ENCODE measurements around the gene ZNF175. TPM values are rescaled to one million over a fixed set of nuclear protein-coding genes. Genes with fewer than 3 reads are reported as not detected.

ZNF175 gene
- total and polyA plus RNA-seq, 9 of the 15 experiments (the other 6 are each of a cell fraction or from before 2014, with no cell fraction given), result 3.7 to 37.9 (median 14.0) TPM

DNA sequence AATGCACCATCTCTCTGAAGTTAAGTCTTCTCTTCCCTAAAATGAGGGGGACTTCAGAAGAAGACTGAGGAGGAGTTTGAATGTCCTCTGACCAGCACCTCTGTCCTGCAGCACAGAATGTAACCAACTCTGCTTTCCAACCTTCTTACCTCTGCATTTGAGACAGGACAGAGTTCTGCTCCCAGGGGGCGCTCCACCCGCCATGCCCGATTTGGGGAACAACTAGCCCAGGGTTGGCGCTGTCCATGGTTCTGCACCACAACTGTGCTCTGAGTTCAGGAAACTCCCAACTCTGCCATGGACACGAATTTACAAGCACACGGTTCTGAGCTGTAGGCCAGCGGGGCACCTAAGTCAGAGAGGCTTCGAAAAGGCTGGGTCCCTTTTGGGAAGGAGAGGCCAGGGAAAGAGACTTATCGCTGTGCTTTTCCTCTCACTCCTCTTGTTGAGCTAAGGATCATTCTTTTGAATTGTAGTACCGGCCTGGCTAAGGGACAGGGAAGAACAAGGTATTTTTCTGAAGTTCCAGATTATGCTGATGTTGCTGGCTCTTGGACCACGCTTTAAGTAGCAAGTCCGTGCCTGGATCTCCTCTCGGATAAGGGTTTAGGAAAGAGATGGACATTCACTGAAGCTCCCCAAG is 37.0 kb downstream of the ZNF175 start (continued):
- no peak for TF ChIP-seq THAP12 (CRISPR knock-in tag; IDR thresholded peaks at IDR 0.05)
- no peak for TF ChIP-seq ZZZ3 (IDR thresholded peaks at IDR 0.05)
- TF ChIP-seq CREB1 (IDR thresholded peaks at IDR 0.05), result no peak
- TF ChIP-seq CREB1 (CRISPR knock-in tag; IDR thresholded peaks at IDR 0.05), result peak; percentile 64
- TF ChIP-seq ZNF280B (CRISPR knock-in tag; IDR thresholded peaks at IDR 0.05), result no peak
- no peak for TF ChIP-seq CHD1 (IDR thresholded peaks at IDR 0.05; ENCODE audit: low read length)
- TF ChIP-seq, protein P1, sequence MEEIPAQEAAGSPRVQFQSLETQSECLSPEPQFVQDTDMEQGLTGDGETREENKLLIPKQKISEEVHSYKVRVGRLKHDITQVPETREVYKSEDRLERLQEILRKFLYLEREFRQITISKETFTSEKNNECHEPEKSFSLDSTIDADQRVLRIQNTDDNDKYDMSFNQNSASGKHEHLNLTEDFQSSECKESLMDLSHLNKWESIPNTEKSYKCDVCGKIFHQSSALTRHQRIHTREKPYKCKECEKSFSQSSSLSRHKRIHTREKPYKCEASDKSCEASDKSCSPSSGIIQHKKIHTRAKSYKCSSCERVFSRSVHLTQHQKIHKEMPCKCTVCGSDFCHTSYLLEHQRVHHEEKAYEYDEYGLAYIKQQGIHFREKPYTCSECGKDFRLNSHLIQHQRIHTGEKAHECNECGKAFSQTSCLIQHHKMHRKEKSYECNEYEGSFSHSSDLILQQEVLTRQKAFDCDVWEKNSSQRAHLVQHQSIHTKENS (CRISPR knock-in tag; IDR thresholded peaks at IDR 0.05), result no peak
- TF ChIP-seq, protein P2, sequence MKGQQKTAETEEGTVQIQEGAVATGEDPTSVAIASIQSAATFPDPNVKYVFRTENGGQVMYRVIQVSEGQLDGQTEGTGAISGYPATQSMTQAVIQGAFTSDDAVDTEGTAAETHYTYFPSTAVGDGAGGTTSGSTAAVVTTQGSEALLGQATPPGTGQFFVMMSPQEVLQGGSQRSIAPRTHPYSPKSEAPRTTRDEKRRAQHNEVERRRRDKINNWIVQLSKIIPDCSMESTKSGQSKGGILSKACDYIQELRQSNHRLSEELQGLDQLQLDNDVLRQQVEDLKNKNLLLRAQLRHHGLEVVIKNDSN (CRISPR knock-in tag; IDR thresholded peaks at IDR 0.05), result peak; percentile 40; the same call in 1 of the 2 replicates
- peak; percentile 72; the same call in 1 of the 2 replicates for TF ChIP-seq BCL6 (CRISPR knock-in tag; IDR thresholded peaks at IDR 0.05)
- peak; percentile 83 for TF ChIP-seq ZBTB43 (CRISPR knock-in tag; IDR thresholded peaks at IDR 0.05)
- no peak for TF ChIP-seq ZKSCAN3 (CRISPR knock-in tag; IDR thresholded peaks at IDR 0.05)
- no peak for TF ChIP-seq ILF3 (IDR thresholded peaks at IDR 0.05; ENCODE audit: borderline replicate concordance)
- peak; percentile 66; the same call in 1 of the 2 replicates for TF ChIP-seq NCOA6 (IDR thresholded peaks at IDR 0.05)
- no peak for TF ChIP-seq NFE2 (IDR thresholded peaks at IDR 0.05; ENCODE audit: low read depth)
- TF ChIP-seq MAFF (IDR thresholded peaks at IDR 0.05; ENCODE audit: low read length), result peak; percentile 4; the same call in 1 of the 2 replicates
- TF ChIP-seq SMARCE1 (IDR thresholded peaks at IDR 0.05), result no peak
- no peak for TF ChIP-seq EGR1 (conservative IDR thresholded peaks at IDR 0.05)
- no peak for TF ChIP-seq MTA2 (IDR thresholded peaks at IDR 0.05; ENCODE audit: low read depth)
- TF ChIP-seq BRD9 (IDR thresholded peaks at IDR 0.05; ENCODE audit: low read depth, partially characterized antibody), result no peak
- no peak for TF ChIP-seq CHD2 (IDR thresholded peaks at IDR 0.05; ENCODE audit: low read depth, low read length)
- TF ChIP-seq ARID2 (IDR thresholded peaks at IDR 0.05), result peak; percentile 71; the same call in 1 of the 2 replicates
- TF ChIP-seq, protein P3, sequence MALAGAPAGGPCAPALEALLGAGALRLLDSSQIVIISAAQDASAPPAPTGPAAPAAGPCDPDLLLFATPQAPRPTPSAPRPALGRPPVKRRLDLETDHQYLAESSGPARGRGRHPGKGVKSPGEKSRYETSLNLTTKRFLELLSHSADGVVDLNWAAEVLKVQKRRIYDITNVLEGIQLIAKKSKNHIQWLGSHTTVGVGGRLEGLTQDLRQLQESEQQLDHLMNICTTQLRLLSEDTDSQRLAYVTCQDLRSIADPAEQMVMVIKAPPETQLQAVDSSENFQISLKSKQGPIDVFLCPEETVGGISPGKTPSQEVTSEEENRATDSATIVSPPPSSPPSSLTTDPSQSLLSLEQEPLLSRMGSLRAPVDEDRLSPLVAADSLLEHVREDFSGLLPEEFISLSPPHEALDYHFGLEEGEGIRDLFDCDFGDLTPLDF (CRISPR knock-in tag; IDR thresholded peaks at IDR 0.05), result peak; percentile 90

Data from K562 (cell line).